ENCODE measurements around the gene DBNL. TPM values are rescaled to one million over a fixed set of nuclear protein-coding genes. Genes with fewer than 3 reads are reported as not detected.

The DBNL gene
- total RNA-seq, 2 experiments from 2014 or later = 175 to 176 TPM

GRCh38 chr7:44060091-44060947, 15.8 kb downstream of the DBNL start:
- no peak overlapping the region for H3K27ac Mint-ChIP-seq
- H3K4me3 Mint-ChIP-seq = no peak overlapping the region
- no peaks in the 10 kb centered on the region for H3K9me3 Mint-ChIP-seq
- peaks cover 63% of the 10 kb centered on the region for H3K36me3 Mint-ChIP-seq (ENCODE audit: low read depth)
- H3K4me1 Mint-ChIP-seq = peaks cover 8% of the 10 kb centered on the region
- DNase-seq = no peak
- H3K27me3 Mint-ChIP-seq = no peaks in the 10 kb centered on the region
- ChIA-PET CTCF (no interaction called here), POLR2A (interaction anchor here (1.0 to 2.8 kb wide), 3 partner anchors 9 to 15 kb away, joined by 3 to 10 read pairs (median 6); partner anchors contain the start of gene DBNL)

GRCh38 chr7:44060948-44061644, 16.6 kb downstream of the DBNL start:
- no peak overlapping the region for H3K4me3 Mint-ChIP-seq
- H3K27me3 Mint-ChIP-seq = no peaks in the 10 kb centered on the region
- H3K36me3 Mint-ChIP-seq (ENCODE audit: low read depth) = peaks cover 55% of the 10 kb centered on the region
- H3K27ac Mint-ChIP-seq = no peak overlapping the region
- H3K4me1 Mint-ChIP-seq = peaks cover 7% of the 10 kb centered on the region
- no peak for DNase-seq
- no peaks in the 10 kb centered on the region for H3K9me3 Mint-ChIP-seq
- CTCF ChIA-PET = no interaction called here
- POLR2A ChIA-PET = interaction anchor here (1.4 to 2.3 kb wide), 2 partner anchors 11 to 17 kb away, joined by 5 to 6 read pairs; partner anchors contain the start of gene DBNL

- Mint-ChIP-seq H3K4me1 (peaks cover 7% of the 10 kb centered on the region), H3K36me3 (ENCODE audit: low read depth) (peaks cover 49% of the 10 kb centered on the region), H3K9me3 (no peaks in the 10 kb centered on the region), H3K27me3 (no peaks in the 10 kb centered on the region), H3K4me3 (no peak overlapping the region), H3K27ac (no peak overlapping the region)
- DNase-seq = no peak
- CTCF ChIA-PET = no interaction called here
- POLR2A ChIA-PET = interaction anchor here (1.0 to 2.3 kb wide), 3 partner anchors 9 to 17 kb away, joined by 3 to 6 read pairs (median 5); partner anchors contain the start of gene DBNL
Measured at GRCh38 chr7:44061645-44062179, 17.2 kb downstream of the DBNL start.

GRCh38 chr7:44062180-44062902, 17.8 kb downstream of the DBNL start:
- H3K4me1 Mint-ChIP-seq = peaks cover 7% of the 10 kb centered on the region
- H3K4me3 Mint-ChIP-seq = no peak overlapping the region
- H3K9me3 Mint-ChIP-seq = no peaks in the 10 kb centered on the region
- peaks cover 44% of the 10 kb centered on the region for H3K36me3 Mint-ChIP-seq (ENCODE audit: low read depth)
- H3K27me3 Mint-ChIP-seq = no peaks in the 10 kb centered on the region
- POLR2A ChIA-PET = interaction anchor here (1.0 to 6.6 kb wide), 4 partner anchors 9 to 18 kb away, joined by 3 to 73 read pairs (median 6); partner anchors contain the start of gene DBNL
- H3K27ac Mint-ChIP-seq = no peak overlapping the region
- DNase-seq = no peak
- CTCF ChIA-PET = no interaction called here

- H3K9me3 Mint-ChIP-seq = no peaks in the 10 kb centered on the region
- POLR2A ChIA-PET = interaction anchor here (0.7 to 6.6 kb wide), 6 partner anchors 8 to 187 kb away, joined by 3 to 73 read pairs (median 5); partner anchors contain the start of gene DBNL
- H3K4me3 Mint-ChIP-seq = no peak overlapping the region
- H3K4me1 Mint-ChIP-seq = peaks cover 6% of the 10 kb centered on the region
- CTCF ChIA-PET = no interaction called here
- no peak overlapping the region for H3K27ac Mint-ChIP-seq
- no peaks in the 10 kb centered on the region for H3K27me3 Mint-ChIP-seq
- peaks cover 38% of the 10 kb centered on the region for H3K36me3 Mint-ChIP-seq (ENCODE audit: low read depth)
- no peak for DNase-seq
Measured at GRCh38 chr7:44062903-44063295, 18.4 kb downstream of the DBNL start.

GRCh38 chr7:44063547-44063893, 19.0 kb downstream of the DBNL start:
- Mint-ChIP-seq H3K36me3 (ENCODE audit: low read depth) (peaks cover 32% of the 10 kb centered on the region), H3K27ac (no peak overlapping the region), H3K4me3 (no peak overlapping the region), H3K9me3 (no peaks in the 10 kb centered on the region), H3K4me1 (peaks cover 6% of the 10 kb centered on the region), H3K27me3 (no peaks in the 10 kb centered on the region)
- DNase-seq = no peak
- ChIA-PET POLR2A (interaction anchor here (0.7 to 6.6 kb wide), 5 partner anchors 13 to 427 kb away, joined by 3 to 73 read pairs (median 4); partner anchors contain the start of genes DBNL and NUDCD3), CTCF (no interaction called here)

- no peak for DNase-seq
- H3K36me3 Mint-ChIP-seq (ENCODE audit: low read depth) = peaks cover 27% of the 10 kb centered on the region
- no peaks in the 10 kb centered on the region for H3K9me3 Mint-ChIP-seq
- CTCF ChIA-PET = interaction anchor here (0.5 kb wide), 1 partner anchor 148 kb away, joined by 5 read pairs; no protein-coding TSS in a partner anchor
- H3K27ac Mint-ChIP-seq = no peak overlapping the region
- H3K4me1 Mint-ChIP-seq = peaks cover 6% of the 10 kb centered on the region
- no peak overlapping the region for H3K4me3 Mint-ChIP-seq
- no peaks in the 10 kb centered on the region for H3K27me3 Mint-ChIP-seq
- POLR2A ChIA-PET = interaction anchor here (1.3 to 6.6 kb wide), 5 partner anchors 11 to 426 kb away, joined by 4 to 73 read pairs (median 4); partner anchors contain the start of genes DBNL and NUDCD3
Measured at GRCh38 chr7:44063894-44064651, 19.6 kb downstream of the DBNL start.

- ChIA-PET CTCF (no interaction called here), POLR2A (interaction anchor here (1.0 to 6.6 kb wide), 6 partner anchors 11 to 425 kb away, joined by 3 to 73 read pairs (median 8); partner anchors contain the start of genes DBNL and NUDCD3)
- no peak for DNase-seq
- Mint-ChIP-seq H3K4me1 (peaks cover 6% of the 10 kb centered on the region), H3K4me3 (no peak overlapping the region), H3K9me3 (no peaks in the 10 kb centered on the region), H3K27me3 (no peaks in the 10 kb centered on the region), H3K36me3 (ENCODE audit: low read depth) (peaks cover 18% of the 10 kb centered on the region), H3K27ac (no peak overlapping the region)
Measured at GRCh38 chr7:44064791-44065430, 20.4 kb downstream of the DBNL start.

- ChIA-PET CTCF (no interaction called here), POLR2A (interaction anchor here (1.0 to 6.6 kb wide), 6 partner anchors 10 to 19 kb away, joined by 3 to 73 read pairs (median 8); partner anchors contain the start of gene DBNL)
- H3K4me3 Mint-ChIP-seq = no peak within 1 kb of the TSS
- no peaks in the 10 kb centered on the region for H3K27me3 Mint-ChIP-seq
- H3K36me3 Mint-ChIP-seq (ENCODE audit: low read depth) = peaks cover 12% of the 10 kb centered on the region
- H3K4me1 Mint-ChIP-seq = peaks cover 6% of the 10 kb centered on the region
- H3K27ac Mint-ChIP-seq = no peak within 1 kb of the TSS
- H3K9me3 Mint-ChIP-seq = no peaks in the 10 kb centered on the region
- no peak for DNase-seq
Measured at GRCh38 chr7:44065431-44066110, 21.1 kb downstream of the DBNL start, which contains the start of gene PGAM2. Gene PGAM2 (minus strand): TSS chr7:44065567. CDS start chr7:44065529, 38 bp downstream.

GRCh38 chr7:44066111-44066460, 21.6 kb downstream of the DBNL start:
- Mint-ChIP-seq H3K4me3 (no peak overlapping the region), H3K4me1 (peaks cover 6% of the 10 kb centered on the region), H3K9me3 (no peaks in the 10 kb centered on the region), H3K36me3 (ENCODE audit: low read depth) (peaks cover 10% of the 10 kb centered on the region), H3K27ac (no peak overlapping the region), H3K27me3 (no peaks in the 10 kb centered on the region)
- DNase-seq = no peak
- ChIA-PET CTCF (no interaction called here), POLR2A (interaction anchor here (1.6 to 6.6 kb wide), 4 partner anchors 10 to 20 kb away, joined by 4 to 73 read pairs (median 32); partner anchors contain the start of gene DBNL)

- Mint-ChIP-seq H3K4me3 (no peak overlapping the region), H3K9me3 (no peaks in the 10 kb centered on the region), H3K27ac (no peak overlapping the region), H3K27me3 (no peaks in the 10 kb centered on the region), H3K4me1 (peaks cover 6% of the 10 kb centered on the region), H3K36me3 (ENCODE audit: low read depth) (peaks cover 6% of the 10 kb centered on the region)
- ChIA-PET POLR2A (interaction anchor here (1.6 to 6.6 kb wide), 5 partner anchors 10 to 20 kb away, joined by 4 to 73 read pairs (median 23); partner anchors contain the start of gene DBNL), CTCF (no interaction called here)
- no peak for DNase-seq
Measured at GRCh38 chr7:44066494-44067063, 22.1 kb downstream of the DBNL start.
